Heart left ventricle (tissue), 16 donors: ENCODE results near the gene ADCY10. TPM values are rescaled to one million over a fixed set of nuclear protein-coding genes. Genes with fewer than 3 reads are reported as not detected.

Experiments
- ATAC-seq, 4 donors: fragments of 200-7000 bp; cut with Tn5 transposase; one replicate each; pipeline ENCODE4 v1.9.1; 2020 to 2022; ENCODE audit warnings: moderate library complexity in 4 of 4, mild to moderate bottlenecking in 3 of 4, moderate number of reproducible peaks in 1 of 4
- DNase-seq, 5 donors: peaks; one replicate each; pipeline ENCODE4 v3.0.0-alpha.2; 2020
- H3K27ac ChIP-seq, 12 donors: fragments of 200-600 bp; sonication (generic) in 4 of 12; one replicate each; pipeline versions ENCODE4 v1.5.0 to v1.8.0; 2016 to 2022; ENCODE audit warnings: mild to moderate bottlenecking in 2 of 12
- H3K27me3 ChIP-seq, 9 donors: fragments of 200-600 bp; sonication (generic) in 2 of 9; one replicate each; pipeline versions ENCODE4 v1.5.1 to v1.8.0; 2016 to 2022; ENCODE audit warnings: mild to moderate bottlenecking in 3 of 9
- H3K36me3 ChIP-seq, 9 donors: fragments of 200-600 bp; sonication (generic) in 2 of 9; one replicate each; pipeline versions ENCODE4 v1.5.0 to v1.8.0; 2018 to 2022; ENCODE audit warnings: mild to moderate bottlenecking in 2 of 9
- H3K4me1 ChIP-seq, 12 donors: fragments of 200-600 bp; sonication (generic) in 4 of 12; one replicate each; pipeline versions ENCODE4 v1.5.0 to v1.8.0; 2016 to 2022; ENCODE audit warnings: mild to moderate bottlenecking in 3 of 12
- H3K4me3 ChIP-seq, 12 donors: fragments of 200-600 bp; sonication (generic) in 4 of 12; one replicate each; pipeline versions ENCODE4 v1.5.0 to v1.8.0; 2017 to 2022; ENCODE audit warnings: mild to moderate bottlenecking in 9 of 12, moderate library complexity in 4 of 12
- H3K9me3 ChIP-seq, 12 donors: fragments of 200-600 bp; sonication (generic) in 4 of 12; one replicate each; pipeline versions ENCODE4 v1.5.0 to v1.8.0; 2016 to 2022; ENCODE audit warnings: mild to moderate bottlenecking in 1 of 12
- POLR2A ChIP-seq, 2 donors: fragments of 450-650 bp; IDR thresholded peaks; one replicate each; pipeline ENCODE4 v1.6.1; 2017; ENCODE audit warnings: antibody characterized with exemption in 2 of 2, mild to moderate bottlenecking in 2 of 2, moderate library complexity in 2 of 2
- WGBS, 4 donors: extraction: QIAGEN DNeasy Blood & Tissue Kit in 2 of 4; methylation state at CpG; one replicate each; pipeline versions ENCODE4 v1.1.5 to v1.1.7; 2013 to 2018; 5-methylcytosine and 5-hydroxymethylcytosine counted together
- intact Hi-C, 10 donors: fragments of 100-400 bp; cut with DNase I; formaldehyde crosslinking; loops; one replicate each; pipeline versions ENCODE4 v1.11.1 to v1.14.2; 2022
- polyA plus RNA-seq, 2 donors: library from polyadenylated mRNA; stranded (reverse); fragments of 200-250 nt; gene quantifications; one replicate each; pipeline ENCODE4 v1.2.3, GENCODE V29; 2013
- total RNA-seq, 9 donors: library from RNA; depleted of rRNA in 2 of 9; stranded (reverse); fragments of >200 nt in 2 of 9; fragmentation: NEBNext Ultra II Directional in 3 of 9; extraction: Animal tissue kit (Norgen Biotek cat#: 25700) in 3 of 9; gene quantifications; one replicate each; pipeline versions ENCODE4 v1.1.0 to v1.2.4, GENCODE V29; 2016 to 2023
- TF ChIP-seq, protein P1 (sequence below), 12 donors: fragments of 200-600 bp; sonication (generic) in 4 of 12; IDR thresholded peaks; one replicate each; pipeline versions ENCODE4 v1.5.0 to v1.8.0; 2018 to 2022; ENCODE audit warnings: antibody characterized with exemption in 12 of 12, mild to moderate bottlenecking in 5 of 12
- donor health status: ischemic (EF 13 %, LVEDD 7.1; RV severe dilation, severe dysfunction).
- donor health status: healthy with polysubstance abuse.
- donor health status: DM: no; HTN: yes; CAD: no.
- donor health status: DM: no; HTN: no; CAD: no.
- donor health status: ischemic (EF 25% LVEDD 6.9; RV normal size, moderate dysfunction).
- donor health status: ischemic (EF 25% LVEDD 5.7; RV mildly dilated, moderate dysfunction).
- donor health status: healthy.
- donor health status: DM: yes; HTN: yes; CAD: no.
- donor health status: ischemic (EF 35%, LVEDD 5.7; RV mildly dilated, moderate dysfunction).
- donor health status: nonischemic (EF 11% LVEDD 7.7; RV severe dilation, severe dysfunction).
- donor health status: DM: yes; HTN: yes; CAD: no.
- donor health status: PGD.
- donor health status: ischemic (EF 29% LVEDD 5.4; RV normal size, mild dysfunction).
- donor health status: nonischemic (EF 23%, LVEDD 6.1; RV moderate dilation, normal function).

The ADCY10 gene
- total and polyA plus RNA-seq, 11 donors, result 0.07 to 0.83 (median 0.32) TPM; not detected in 1

DNA sequence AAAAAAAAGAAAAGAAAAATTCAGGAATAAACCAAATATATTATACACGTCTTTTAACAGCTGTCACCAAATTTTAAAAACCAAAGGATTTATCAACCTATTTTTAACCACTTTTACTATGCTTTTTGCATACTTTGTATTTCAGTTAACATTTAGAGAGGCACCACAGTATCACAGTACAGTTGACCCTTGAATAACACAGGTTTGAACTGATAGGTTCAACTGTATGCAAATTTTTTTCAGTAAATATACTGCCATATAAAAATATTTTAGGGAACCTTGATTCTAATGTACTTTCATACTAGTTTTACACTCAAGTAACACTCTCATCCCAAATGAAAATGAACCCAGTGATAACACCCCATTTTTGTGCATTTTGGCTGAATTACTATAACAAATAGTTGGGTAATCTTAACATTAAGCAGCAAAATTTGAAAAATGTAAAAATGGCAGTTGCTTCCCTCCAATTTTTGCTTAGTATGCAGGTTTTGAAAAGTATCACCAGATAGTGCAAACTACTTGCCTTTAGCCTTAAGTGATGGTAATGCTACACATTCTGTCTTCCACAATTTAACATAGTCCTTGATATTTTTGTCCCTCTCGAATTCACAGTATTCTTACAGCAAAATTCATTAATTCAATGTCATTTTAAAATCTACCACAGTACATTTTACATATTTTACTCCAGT lies 10.8 kb upstream of the ADCY10 start:
- Histone ChIP-seq H3K4me1 (peaks cover 0 to 44% (median 16%) of the 10 kb centered on the region in 12 donors), H3K4me3 (no peak overlapping the region), H3K27ac (no peak overlapping the region), H3K9me3 (no peaks in the 10 kb centered on the region), H3K36me3 (peaks cover 0 to 18% (median 8%) of the 10 kb centered on the region in 9 donors), H3K27me3 (no peaks in the 10 kb centered on the region)
- TF ChIP-seq POLR2A (IDR thresholded peaks at IDR 0.05), result no peak
- TF ChIP-seq, protein P1, sequence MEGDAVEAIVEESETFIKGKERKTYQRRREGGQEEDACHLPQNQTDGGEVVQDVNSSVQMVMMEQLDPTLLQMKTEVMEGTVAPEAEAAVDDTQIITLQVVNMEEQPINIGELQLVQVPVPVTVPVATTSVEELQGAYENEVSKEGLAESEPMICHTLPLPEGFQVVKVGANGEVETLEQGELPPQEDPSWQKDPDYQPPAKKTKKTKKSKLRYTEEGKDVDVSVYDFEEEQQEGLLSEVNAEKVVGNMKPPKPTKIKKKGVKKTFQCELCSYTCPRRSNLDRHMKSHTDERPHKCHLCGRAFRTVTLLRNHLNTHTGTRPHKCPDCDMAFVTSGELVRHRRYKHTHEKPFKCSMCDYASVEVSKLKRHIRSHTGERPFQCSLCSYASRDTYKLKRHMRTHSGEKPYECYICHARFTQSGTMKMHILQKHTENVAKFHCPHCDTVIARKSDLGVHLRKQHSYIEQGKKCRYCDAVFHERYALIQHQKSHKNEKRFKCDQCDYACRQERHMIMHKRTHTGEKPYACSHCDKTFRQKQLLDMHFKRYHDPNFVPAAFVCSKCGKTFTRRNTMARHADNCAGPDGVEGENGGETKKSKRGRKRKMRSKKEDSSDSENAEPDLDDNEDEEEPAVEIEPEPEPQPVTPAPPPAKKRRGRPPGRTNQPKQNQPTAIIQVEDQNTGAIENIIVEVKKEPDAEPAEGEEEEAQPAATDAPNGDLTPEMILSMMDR (IDR thresholded peaks at IDR 0.05), result no peak
- DNase-seq, result no peak
- intact Hi-C loops, result no loop called here
- WGBS, 4 donors, result 82 to 89% (median 85%) methylated on average over 2 of the region's 2 CpGs
- no peak for ATAC-seq

GRCh38 chr1:167924102-167924501 lies 10.2 kb upstream of the ADCY10 start:
- Histone ChIP-seq H3K36me3 (peaks cover 0 to 24% (median 8%) of the 10 kb centered on the region in 9 donors), H3K4me1 (peaks cover 0 to 43% (median 16%) of the 10 kb centered on the region in 12 donors), H3K27me3 (no peaks in the 10 kb centered on the region), H3K4me3 (no peak overlapping the region), H3K27ac (no peak overlapping the region), H3K9me3 (no peaks in the 10 kb centered on the region)
- no peak for DNase-seq
- 72 to 84% (median 81%) methylated on average over 2 of the region's 2 CpGs for WGBS, 4 donors
- no peak for TF ChIP-seq POLR2A (IDR thresholded peaks at IDR 0.05)
- TF ChIP-seq, protein P1 (IDR thresholded peaks at IDR 0.05), result no peak
- no peak for ATAC-seq
- intact Hi-C loops, result no loop called here

DNA sequence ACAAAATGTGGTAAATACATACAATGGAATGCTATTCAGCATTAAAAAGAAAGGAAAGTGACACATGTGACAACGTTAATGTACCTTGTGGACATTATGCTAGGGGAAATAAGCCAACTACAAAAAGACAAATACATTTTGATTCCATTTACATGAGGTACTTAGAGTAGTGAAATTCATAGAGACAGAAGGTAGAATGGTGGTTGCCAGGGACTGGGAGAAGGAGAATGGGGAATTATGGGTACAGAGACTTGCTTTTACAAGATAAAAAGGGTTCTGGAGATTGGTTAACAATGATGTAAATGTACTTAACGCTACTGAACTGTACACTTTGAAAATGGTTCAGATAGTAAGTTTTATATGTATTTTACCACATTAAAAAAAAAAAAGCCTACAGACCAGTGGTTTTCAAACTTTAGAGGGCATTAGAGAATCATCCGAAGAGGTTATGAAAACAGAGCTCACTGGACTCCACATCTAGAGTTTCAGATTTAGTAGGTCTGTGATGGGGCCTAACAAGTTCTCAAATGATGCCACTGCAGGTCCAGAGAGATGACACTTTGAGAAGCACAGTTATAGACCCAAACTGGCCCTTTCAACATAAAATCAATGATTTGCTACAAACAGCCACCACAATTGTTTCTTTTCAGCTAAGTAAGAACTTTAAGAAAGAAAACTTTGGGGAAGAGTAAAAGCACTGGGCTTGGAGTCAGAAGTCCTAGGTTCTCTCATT lies 9.6 kb upstream of the ADCY10 start:
- 88 to 92% (median 89%) methylated on average over 3 of the region's 3 CpGs for whole genome bisulfite sequencing, 4 donors
- intact Hi-C loops, result no loop called here
- peaks cover 0 to 41% (median 16%) of the 10 kb centered on the region in 12 donors for H3K4me1 ChIP-seq

More for the DNA sequence above, 9.6 kb upstream of the ADCY10 start:
- ATAC-seq, result no peak
- Histone ChIP-seq H3K27me3 (no peaks in the 10 kb centered on the region), H3K9me3 (no peaks in the 10 kb centered on the region), H3K27ac (no peak overlapping the region), H3K36me3 (peaks cover 0 to 30% (median 8%) of the 10 kb centered on the region in 9 donors), H3K4me3 (no peak overlapping the region)
- TF ChIP-seq POLR2A (IDR thresholded peaks at IDR 0.05), result no peak
- TF ChIP-seq, protein P1 (IDR thresholded peaks at IDR 0.05), result no peak
- no peak for DNase-seq
